Mammary epithelial cell (primary cell): Measurements from ENCODE around the gene TPD52L1.

Experiments used
- CTCF ChIP-seq, 2 donors: IDR thresholded peaks in 1 of 2; conservative IDR thresholded peaks in 1 of 2; 2 replicates each; pipeline ENCODE4 v1.5.1; 2011 to 2012; ENCODE audit warnings: inconsistent platforms in 2 of 2, low read length in 2 of 2, mild to moderate bottlenecking in 2 of 2, control low read depth in 1 of 2, low read depth in 1 of 2; ENCODE audit not compliant: insufficient read depth in 1 of 2; ENCODE audit errors: extremely low read depth in 1 of 2
- EZH2 ChIP-seq: IDR thresholded peaks from 2 replicates; pipeline ENCODE4 v1.6.1; 2012; ENCODE audit warnings: low read length, inconsistent platforms, borderline replicate concordance

GRCh38 chr6:125195526-125195925 is 42.0 kb downstream of the TPD52L1 start:
- TF ChIP-seq CTCF (conservative IDR thresholded peaks at IDR 0.05 in 1 of 2, IDR thresholded peaks at IDR 0.05 in 1 of 2; ENCODE audit: extremely low read depth in 1 of 2, insufficient read depth in 1 of 2, low read depth in 1 of 2, low read length in 2 of 2) (no peak), EZH2 (no peak)
